ENCODE results near the gene SAV1. TPM values are rescaled to one million over a fixed set of nuclear protein-coding genes. Genes with fewer than 3 reads are reported as not detected.

Gene SAV1
- 10 to 100 TPM; 23.3 to 40.0 (median 26.2) TPM for total RNA-seq

GRCh38 chr14:50667996-50668825, at the start of gene SAV1:
TSS of gene SAV1 (minus strand) at chr14:50668306. CDS start at chr14:50667967, 339 bp downstream.
- Histone ChIP-seq H3K4me1 (peaks cover 30% of the 10 kb centered on the region), H3K27me3 (no peaks in the 10 kb centered on the region), H3K9me3 (no peaks in the 10 kb centered on the region), H3K4me3 (peak within 1 kb of the TSS; percentile 87), H3K36me3 (no peaks in the 10 kb centered on the region), H3K27ac (peak within 1 kb of the TSS; percentile 99)
- peak; percentile 86 to 90 for DNase-seq (ENCODE audit: low spot score in 2 of 2)
- 1% methylated on average over 21 of the region's 92 CpGs for WGBS
- TF ChIP-seq POLR2A (IDR thresholded peaks at IDR 0.05) (peak; percentile 87 to 93), POLR2AphosphoS5 (IDR thresholded peaks at IDR 0.05) (peak in 2 of 3 donors; percentile 57 to 61), CTCF (IDR thresholded peaks at IDR 0.05) (no peak), EP300 (IDR thresholded peaks at IDR 0.05) (no peak)

GRCh38 chr14:50717811-50718210, 49.7 kb upstream of the SAV1 start:
- no peaks in the 10 kb centered on the region for H3K27me3 ChIP-seq
- TF ChIP-seq CTCF (IDR thresholded peaks at IDR 0.05), result no peak
- no peak for TF ChIP-seq POLR2AphosphoS5 (IDR thresholded peaks at IDR 0.05)
- no peak for TF ChIP-seq EP300 (IDR thresholded peaks at IDR 0.05)
- no peak for TF ChIP-seq POLR2A (IDR thresholded peaks at IDR 0.05)
- no peaks in the 10 kb centered on the region for H3K9me3 ChIP-seq
- H3K4me1 ChIP-seq, result no peaks in the 10 kb centered on the region
- no peak for DNase-seq (ENCODE audit: low spot score in 2 of 2)
- 74% methylated on average over 7 of the region's 7 CpGs for WGBS
- peaks cover 11% of the 10 kb centered on the region for H3K36me3 ChIP-seq
- no peak overlapping the region for H3K27ac ChIP-seq
- H3K4me3 ChIP-seq, result no peak overlapping the region

DNA sequence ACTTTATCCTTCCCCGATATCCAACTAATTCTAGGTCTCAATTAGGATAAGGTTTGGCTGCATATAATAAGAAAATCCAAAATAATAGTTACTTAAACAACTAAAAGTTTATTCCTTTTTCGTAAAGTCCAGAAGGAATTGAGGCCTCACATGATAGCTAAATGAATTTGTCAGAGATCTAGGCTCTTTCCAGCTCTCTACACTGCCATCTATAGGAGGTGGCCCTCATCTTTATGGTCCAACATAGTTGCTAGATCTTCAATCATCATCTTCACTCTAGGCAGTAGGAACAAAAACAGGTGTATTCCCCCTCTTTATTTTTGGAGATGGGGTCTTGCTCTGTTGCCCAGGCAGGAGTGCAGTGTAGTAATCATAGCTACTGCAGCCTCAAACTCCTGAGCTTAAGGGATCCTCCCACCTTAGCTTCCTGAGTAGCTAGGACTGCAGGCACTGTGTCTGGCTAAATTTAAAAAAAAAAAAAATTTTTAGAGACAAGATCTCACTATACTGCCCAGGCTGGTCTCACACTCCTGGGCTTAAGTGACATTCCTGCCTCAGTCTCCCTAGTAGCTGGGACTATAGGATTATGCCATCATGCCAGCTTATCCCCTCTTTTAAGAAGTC, 46.5 kb upstream of the SAV1 start:
- WGBS, result 76% methylated on average over 2 of the region's 2 CpGs
- TF ChIP-seq EP300 (IDR thresholded peaks at IDR 0.05) (no peak), POLR2A (IDR thresholded peaks at IDR 0.05) (no peak), CTCF (IDR thresholded peaks at IDR 0.05) (peak in 1 of 2 donors; percentile 33), POLR2AphosphoS5 (IDR thresholded peaks at IDR 0.05) (no peak)
- no peaks in the 10 kb centered on the region for H3K36me3 ChIP-seq
- H3K4me3 ChIP-seq, result no peak overlapping the region
- no peaks in the 10 kb centered on the region for H3K4me1 ChIP-seq
- no peaks in the 10 kb centered on the region for H3K9me3 ChIP-seq
- DNase-seq (ENCODE audit: low spot score in 2 of 2), result no peak
- no peak overlapping the region for H3K27ac ChIP-seq
- no peaks in the 10 kb centered on the region for H3K27me3 ChIP-seq

- TF ChIP-seq CTCF (IDR thresholded peaks at IDR 0.05), result no peak
- no peak for TF ChIP-seq EP300 (IDR thresholded peaks at IDR 0.05)
- TF ChIP-seq POLR2AphosphoS5 (IDR thresholded peaks at IDR 0.05), result no peak
- TF ChIP-seq POLR2A (IDR thresholded peaks at IDR 0.05), result no peak
- Histone ChIP-seq H3K4me1 (no peaks in the 10 kb centered on the region), H3K27me3 (no peaks in the 10 kb centered on the region), H3K36me3 (no peaks in the 10 kb centered on the region), H3K4me3 (no peak overlapping the region), H3K9me3 (no peaks in the 10 kb centered on the region), H3K27ac (no peak overlapping the region)
- 93% methylated on average over 3 of the region's 3 CpGs for WGBS
- no peak for DNase-seq (ENCODE audit: low spot score in 2 of 2)
Measured at GRCh38 chr14:50711043-50711442, 42.9 kb upstream of the SAV1 start.

DNA sequence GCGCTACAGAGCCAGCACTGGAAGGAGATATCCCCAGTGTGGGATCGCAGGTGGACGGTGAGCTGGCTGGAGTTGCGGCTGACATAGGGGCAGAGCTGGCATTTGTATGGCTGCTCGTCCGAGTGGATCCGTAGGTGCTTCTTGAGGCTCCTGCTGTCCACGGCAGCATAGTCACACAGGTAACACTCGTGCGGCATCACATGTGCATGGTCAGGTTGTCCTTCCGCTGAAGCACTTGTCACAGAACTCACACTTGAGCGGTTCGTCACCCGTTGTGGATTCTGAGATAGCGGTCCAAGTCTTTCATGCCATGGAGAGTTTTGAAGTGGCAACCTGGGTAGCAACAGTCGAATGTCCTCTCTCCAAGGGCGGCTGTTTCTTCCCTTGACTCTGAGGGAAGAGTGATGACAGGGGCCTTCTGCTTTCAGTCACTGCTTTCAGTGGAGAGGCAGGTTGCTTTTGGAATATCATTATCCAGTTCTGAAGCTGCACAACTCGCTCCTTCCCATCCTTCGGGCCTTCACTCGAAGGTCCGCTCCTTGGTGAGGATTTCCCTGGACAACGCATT, 37.0 kb upstream of the SAV1 start:
- no peak overlapping the region for H3K4me3 ChIP-seq
- 95% methylated on average over 20 of the region's 22 CpGs for WGBS
- H3K27ac ChIP-seq, result no peak overlapping the region
- H3K4me1 ChIP-seq, result no peaks in the 10 kb centered on the region
- no peaks in the 10 kb centered on the region for H3K9me3 ChIP-seq
- H3K27me3 ChIP-seq, result no peaks in the 10 kb centered on the region
- DNase-seq (ENCODE audit: low spot score in 2 of 2), result no peak
- no peak for TF ChIP-seq CTCF (IDR thresholded peaks at IDR 0.05)
- no peaks in the 10 kb centered on the region for H3K36me3 ChIP-seq
